ENCODE results near the gene ARHGAP15.

Gene ARHGAP15

DNA sequence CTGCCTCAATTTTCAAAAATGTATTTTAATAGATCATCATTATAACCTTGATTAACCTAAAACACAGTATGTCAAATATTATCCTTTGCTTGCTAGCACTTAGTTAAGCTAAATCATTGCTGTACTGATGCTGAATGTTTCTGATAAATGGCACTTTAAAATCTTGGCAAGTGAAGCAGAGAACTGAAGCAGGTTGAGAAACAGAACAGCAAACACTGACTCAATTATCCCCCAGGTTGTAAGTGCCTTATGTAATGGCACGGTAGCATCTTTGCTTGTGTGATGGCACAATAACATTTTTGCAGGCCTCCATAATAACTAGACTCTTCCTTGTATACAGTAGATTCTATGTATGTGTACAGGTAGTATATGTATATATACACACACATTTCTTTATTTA is 33.8 kb downstream of the ARHGAP15 start:
- TF ChIP-seq, protein P1, sequence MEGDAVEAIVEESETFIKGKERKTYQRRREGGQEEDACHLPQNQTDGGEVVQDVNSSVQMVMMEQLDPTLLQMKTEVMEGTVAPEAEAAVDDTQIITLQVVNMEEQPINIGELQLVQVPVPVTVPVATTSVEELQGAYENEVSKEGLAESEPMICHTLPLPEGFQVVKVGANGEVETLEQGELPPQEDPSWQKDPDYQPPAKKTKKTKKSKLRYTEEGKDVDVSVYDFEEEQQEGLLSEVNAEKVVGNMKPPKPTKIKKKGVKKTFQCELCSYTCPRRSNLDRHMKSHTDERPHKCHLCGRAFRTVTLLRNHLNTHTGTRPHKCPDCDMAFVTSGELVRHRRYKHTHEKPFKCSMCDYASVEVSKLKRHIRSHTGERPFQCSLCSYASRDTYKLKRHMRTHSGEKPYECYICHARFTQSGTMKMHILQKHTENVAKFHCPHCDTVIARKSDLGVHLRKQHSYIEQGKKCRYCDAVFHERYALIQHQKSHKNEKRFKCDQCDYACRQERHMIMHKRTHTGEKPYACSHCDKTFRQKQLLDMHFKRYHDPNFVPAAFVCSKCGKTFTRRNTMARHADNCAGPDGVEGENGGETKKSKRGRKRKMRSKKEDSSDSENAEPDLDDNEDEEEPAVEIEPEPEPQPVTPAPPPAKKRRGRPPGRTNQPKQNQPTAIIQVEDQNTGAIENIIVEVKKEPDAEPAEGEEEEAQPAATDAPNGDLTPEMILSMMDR (IDR thresholded peaks at IDR 0.05; ENCODE audit: borderline replicate concordance, insufficient read depth, low read depth, low read length), result no peak
- no peak overlapping the region for H3K4me3 ChIP-seq (ENCODE audit: low read depth, low read length)

DNA sequence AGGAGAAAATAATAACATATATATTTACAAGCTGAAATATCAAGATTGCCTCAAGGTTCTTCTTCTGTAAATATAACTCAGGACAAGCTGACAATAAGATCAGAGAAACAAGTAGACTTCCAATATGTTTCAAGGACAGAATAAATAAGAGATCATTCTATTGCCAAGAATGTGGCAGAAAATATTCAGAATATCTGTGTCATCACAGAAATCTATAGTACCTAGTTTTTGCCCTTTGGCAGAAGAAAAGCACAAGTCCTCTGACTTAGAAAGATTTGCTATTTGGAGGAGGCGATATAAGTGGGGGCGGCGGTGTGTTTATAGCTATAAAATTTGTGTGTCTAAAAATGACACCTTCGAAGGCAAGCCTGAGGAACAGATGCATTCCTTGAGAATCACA is 34.3 kb downstream of the ARHGAP15 start:
- H3K4me3 ChIP-seq (ENCODE audit: low read depth, low read length), result no peak overlapping the region
- TF ChIP-seq, protein P1 (IDR thresholded peaks at IDR 0.05; ENCODE audit: borderline replicate concordance, insufficient read depth, low read depth, low read length), result no peak

DNA sequence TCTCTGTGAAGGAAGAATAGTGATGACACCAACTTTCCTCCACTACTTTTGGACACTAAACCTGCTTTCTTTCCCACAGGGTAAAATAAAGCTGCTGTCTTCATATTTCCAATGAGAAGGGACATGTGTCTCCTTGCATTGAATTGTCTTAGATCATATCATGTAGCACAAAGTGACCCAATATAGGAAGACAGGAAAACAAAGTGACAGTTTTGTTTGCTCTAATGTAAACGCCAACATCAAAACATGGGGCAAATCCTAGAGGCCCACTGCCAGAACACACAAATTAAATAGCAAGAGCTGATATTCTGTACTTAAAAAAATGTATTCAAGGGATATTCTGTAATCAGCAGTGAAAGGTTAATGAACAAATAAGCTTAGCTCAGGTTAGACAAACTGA is 36.1 kb downstream of the ARHGAP15 start:
- no peak overlapping the region for H3K4me3 ChIP-seq (ENCODE audit: low read depth, low read length)
- TF ChIP-seq, protein P1 (IDR thresholded peaks at IDR 0.05; ENCODE audit: borderline replicate concordance, insufficient read depth, low read depth, low read length), result no peak

DNA sequence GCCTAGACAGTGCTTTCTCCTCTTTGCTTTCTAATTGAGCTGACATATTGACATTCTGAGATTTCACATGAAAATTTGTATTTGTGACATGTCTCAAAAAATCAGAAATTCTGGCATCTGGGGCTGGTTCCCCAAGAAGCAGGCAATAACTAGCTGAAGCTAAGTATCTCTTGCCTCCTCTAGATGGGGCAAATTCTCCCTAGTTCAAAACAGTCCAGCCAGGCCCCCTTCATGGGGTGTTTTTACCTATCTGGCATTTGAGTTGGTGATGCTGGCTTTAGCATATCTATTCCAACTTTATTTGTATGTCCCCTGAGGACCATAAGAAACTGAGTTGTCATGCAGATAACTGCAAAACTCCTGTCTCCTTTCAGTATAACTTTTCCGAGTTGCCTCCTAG is 39.9 kb downstream of the ARHGAP15 start:
- TF ChIP-seq, protein P1 (IDR thresholded peaks at IDR 0.05; ENCODE audit: borderline replicate concordance, insufficient read depth, low read depth, low read length), result no peak
- H3K4me3 ChIP-seq (ENCODE audit: low read depth, low read length), result no peak overlapping the region

DNA sequence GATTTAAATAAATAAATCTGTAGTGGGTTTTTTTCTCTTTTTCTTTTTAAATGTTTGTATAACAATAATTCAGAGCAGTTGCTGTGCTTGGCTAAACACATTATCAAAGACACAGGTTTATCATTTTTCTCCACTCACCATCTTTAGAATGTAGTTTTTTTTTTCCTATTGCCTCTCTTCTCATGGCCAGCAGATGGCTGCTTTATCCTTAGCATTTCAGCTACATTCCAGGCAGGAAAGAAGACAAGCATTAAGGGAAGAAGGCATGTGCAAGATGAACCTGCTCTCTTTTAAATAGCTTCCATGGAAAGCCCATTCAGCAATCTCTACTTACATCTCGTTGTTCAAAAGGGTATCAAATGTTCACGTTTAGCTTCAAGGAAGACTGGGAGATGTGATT is 42.6 kb downstream of the ARHGAP15 start:
- TF ChIP-seq, protein P1 (IDR thresholded peaks at IDR 0.05; ENCODE audit: borderline replicate concordance, insufficient read depth, low read depth, low read length), result no peak
- H3K4me3 ChIP-seq (ENCODE audit: low read depth, low read length), result no peak overlapping the region

DNA sequence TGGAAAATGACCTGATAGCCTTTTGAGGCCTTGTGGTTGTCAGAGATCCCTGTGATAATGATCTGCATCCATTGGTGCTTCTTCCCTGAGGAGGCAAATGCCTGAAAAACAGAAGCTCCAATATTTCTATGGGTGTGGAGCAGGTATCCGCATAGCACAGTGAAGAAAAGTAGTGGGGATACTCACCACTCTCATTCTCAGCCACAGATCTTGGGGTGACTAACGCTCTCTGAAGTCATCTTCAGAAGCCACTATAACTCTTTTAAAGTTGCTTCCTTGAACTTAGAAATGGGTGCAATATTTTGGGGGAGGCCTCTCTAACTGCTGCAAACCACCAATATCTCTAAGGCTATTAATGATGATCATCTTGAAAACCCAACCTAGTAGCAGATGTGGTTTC is 46.2 kb downstream of the ARHGAP15 start:
- TF ChIP-seq, protein P1 (IDR thresholded peaks at IDR 0.05; ENCODE audit: borderline replicate concordance, insufficient read depth, low read depth, low read length), result no peak
- H3K4me3 ChIP-seq (ENCODE audit: low read depth, low read length), result no peak overlapping the region

DNA sequence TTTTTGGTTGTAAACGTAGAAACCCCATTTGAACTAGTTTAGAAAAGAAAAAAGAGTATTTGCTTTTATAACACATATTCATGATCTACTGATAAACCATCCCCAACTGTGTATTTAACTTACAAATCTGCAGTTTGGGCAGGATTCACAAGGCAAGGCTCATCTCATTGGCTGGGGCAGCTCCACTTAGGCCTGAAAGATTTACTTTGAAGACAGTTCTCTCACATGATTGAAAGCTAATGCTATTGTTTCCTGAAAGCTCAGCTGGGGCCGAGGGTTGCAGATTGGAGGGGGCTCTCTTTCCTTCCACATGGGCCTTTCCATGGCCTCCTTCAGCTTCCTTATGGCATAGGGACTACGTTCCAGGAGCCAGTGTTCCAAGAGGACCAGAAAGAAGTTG is 47.4 kb downstream of the ARHGAP15 start:
- TF ChIP-seq, protein P1 (IDR thresholded peaks at IDR 0.05; ENCODE audit: borderline replicate concordance, insufficient read depth, low read depth, low read length), result no peak
- H3K4me3 ChIP-seq (ENCODE audit: low read depth, low read length), result no peak overlapping the region

All from GM12875 (cell line).